Neutrophil (primary cell): ENCODE measurements around the gene GOLIM4.
"Not testable (repeated sequence)": the region's sequence is repeated elsewhere in the genome, so short reads cannot be mapped to it uniquely, and the experiment has no call there.

ENCODE experiments used
- H3K27ac ChIP-seq: fragments of 200-600 bp; sonication (generic); 2 replicates; pipeline ENCODE4 v1.5.1; 2016; ENCODE audit warnings: mild to moderate bottlenecking, moderate library complexity
- H3K27me3 ChIP-seq: fragments of 200-600 bp; sonication (generic); 2 replicates; pipeline ENCODE4 v1.6.0; 2016; ENCODE audit warnings: mild to moderate bottlenecking
- H3K36me3 ChIP-seq: fragments of 200-600 bp; sonication (generic); 2 replicates; pipeline ENCODE4 v1.5.1; 2017
- H3K4me1 ChIP-seq, 2 experiments: fragments of 200-600 bp in 1 of 2; sonication (generic) in 1 of 2; 1 replicate in 1 of 2; 2 replicates in 1 of 2; pipeline versions ENCODE4 v1.5.1 to v1.6.1; 2013 to 2016; ENCODE audit warnings: low read depth in 1 of 2, low read length in 1 of 2, mild to moderate bottlenecking in 1 of 2, moderate library complexity in 1 of 2; ENCODE audit not compliant: control insufficient read depth in 1 of 2, insufficient read depth in 1 of 2
- H3K4me3 ChIP-seq, 2 experiments: fragments of 200-600 bp in 1 of 2; sonication (generic) in 1 of 2; 1 replicate in 1 of 2; 2 replicates in 1 of 2; pipeline ENCODE4 v1.5.1; 2013 to 2016; ENCODE audit warnings: low read depth in 1 of 2, low read length in 1 of 2, mild to moderate bottlenecking in 1 of 2, moderate library complexity in 1 of 2
- H3K9me3 ChIP-seq: fragments of 200-600 bp; sonication (generic); 2 replicates; pipeline ENCODE4 v1.5.1; 2016
- TF ChIP-seq, protein P1 (sequence below): fragments of 200-600 bp; sonication (generic); IDR thresholded peaks from 2 replicates; pipeline ENCODE4 v1.5.1; 2016; ENCODE audit warnings: antibody characterized with exemption

GOLIM4 gene, protein sequence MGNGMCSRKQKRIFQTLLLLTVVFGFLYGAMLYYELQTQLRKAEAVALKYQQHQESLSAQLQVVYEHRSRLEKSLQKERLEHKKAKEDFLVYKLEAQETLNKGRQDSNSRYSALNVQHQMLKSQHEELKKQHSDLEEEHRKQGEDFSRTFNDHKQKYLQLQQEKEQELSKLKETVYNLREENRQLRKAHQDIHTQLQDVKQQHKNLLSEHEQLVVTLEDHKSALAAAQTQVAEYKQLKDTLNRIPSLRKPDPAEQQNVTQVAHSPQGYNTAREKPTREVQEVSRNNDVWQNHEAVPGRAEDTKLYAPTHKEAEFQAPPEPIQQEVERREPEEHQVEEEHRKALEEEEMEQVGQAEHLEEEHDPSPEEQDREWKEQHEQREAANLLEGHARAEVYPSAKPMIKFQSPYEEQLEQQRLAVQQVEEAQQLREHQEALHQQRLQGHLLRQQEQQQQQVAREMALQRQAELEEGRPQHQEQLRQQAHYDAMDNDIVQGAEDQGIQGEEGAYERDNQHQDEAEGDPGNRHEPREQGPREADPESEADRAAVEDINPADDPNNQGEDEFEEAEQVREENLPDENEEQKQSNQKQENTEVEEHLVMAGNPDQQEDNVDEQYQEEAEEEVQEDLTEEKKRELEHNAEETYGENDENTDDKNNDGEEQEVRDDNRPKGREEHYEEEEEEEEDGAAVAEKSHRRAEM

DNA sequence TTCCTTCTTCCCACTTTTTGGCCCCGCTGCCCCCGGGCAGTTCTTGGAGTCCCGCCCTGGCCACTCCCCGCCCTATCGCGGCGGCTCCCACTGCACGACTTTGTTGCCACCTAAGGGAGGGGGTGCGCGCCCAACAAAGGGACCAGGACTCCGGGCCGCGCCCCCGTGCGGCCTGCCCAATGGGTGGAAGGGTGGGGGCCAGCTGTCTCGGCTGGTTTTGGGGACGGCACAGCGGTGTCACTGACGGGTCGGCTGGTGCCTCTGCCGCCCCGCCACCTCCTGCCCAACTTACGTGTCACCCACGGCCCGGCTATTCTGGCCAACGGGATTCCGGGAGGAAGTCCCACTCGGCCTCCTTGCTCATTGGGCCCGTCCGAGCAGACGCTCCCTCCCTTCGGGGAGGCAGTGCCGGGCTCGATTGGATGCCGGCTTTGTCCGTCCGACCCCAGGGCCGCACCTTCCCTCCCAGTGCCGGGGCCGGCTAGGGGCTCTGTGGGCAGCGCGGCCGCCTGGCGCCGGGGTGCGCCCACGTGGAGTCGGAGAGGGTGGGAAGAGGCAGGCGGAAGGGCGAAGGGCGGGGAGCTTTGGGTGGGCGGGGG is at the start of gene GOLIM4:
GOLIM4 (minus strand) TSS at position 314 of the 599 bp plus-strand sequence. CDS start 639 bp downstream, outside the sequence.
- Histone ChIP-seq H3K27ac (peak within 1 kb of the TSS; percentile 64), H3K36me3 (no peaks in the 10 kb centered on the region), H3K4me1 (peaks cover 19% of the 10 kb centered on the region in 2 experiments)

DNA sequence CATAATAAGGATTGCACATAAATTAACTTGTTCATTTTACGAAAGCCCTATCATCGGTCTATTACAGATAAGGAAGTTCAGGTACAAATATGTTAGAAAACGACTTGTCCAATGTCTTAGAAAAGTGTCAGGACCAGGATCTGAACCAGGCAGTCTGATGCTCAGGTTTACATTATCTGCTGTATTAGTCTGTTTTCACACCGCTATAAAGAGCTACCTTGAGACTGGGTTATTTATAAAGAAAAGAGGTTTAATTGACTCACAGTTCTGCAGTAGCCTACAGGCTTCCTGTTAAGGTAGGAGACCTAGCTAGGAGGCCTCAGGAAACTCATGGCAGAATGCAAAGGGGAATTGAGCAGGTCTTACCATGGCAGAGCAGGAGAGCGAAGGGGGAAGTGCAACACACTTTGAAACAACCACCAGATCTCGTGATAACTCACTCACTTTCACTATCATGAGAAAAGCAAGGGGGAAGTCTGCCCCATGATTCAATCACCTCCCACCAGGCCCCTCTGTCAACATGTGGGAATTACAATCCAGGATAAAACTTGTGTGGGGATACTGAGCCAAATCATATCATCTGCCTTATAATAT is 45.8 kb upstream of the GOLIM4 start:
- peak overlapping the region; percentile 21 for H3K27ac ChIP-seq
- TF ChIP-seq, protein P1, sequence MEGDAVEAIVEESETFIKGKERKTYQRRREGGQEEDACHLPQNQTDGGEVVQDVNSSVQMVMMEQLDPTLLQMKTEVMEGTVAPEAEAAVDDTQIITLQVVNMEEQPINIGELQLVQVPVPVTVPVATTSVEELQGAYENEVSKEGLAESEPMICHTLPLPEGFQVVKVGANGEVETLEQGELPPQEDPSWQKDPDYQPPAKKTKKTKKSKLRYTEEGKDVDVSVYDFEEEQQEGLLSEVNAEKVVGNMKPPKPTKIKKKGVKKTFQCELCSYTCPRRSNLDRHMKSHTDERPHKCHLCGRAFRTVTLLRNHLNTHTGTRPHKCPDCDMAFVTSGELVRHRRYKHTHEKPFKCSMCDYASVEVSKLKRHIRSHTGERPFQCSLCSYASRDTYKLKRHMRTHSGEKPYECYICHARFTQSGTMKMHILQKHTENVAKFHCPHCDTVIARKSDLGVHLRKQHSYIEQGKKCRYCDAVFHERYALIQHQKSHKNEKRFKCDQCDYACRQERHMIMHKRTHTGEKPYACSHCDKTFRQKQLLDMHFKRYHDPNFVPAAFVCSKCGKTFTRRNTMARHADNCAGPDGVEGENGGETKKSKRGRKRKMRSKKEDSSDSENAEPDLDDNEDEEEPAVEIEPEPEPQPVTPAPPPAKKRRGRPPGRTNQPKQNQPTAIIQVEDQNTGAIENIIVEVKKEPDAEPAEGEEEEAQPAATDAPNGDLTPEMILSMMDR = no peak

More for the DNA sequence above, at the start of gene GOLIM4:
- Histone ChIP-seq H3K9me3 (no peaks in the 10 kb centered on the region), H3K27me3 (peaks cover 4% of the 10 kb centered on the region), H3K4me3 (peak within 1 kb of the TSS; percentile 73 to 78)
- TF ChIP-seq, protein P1 = no peak

DNA sequence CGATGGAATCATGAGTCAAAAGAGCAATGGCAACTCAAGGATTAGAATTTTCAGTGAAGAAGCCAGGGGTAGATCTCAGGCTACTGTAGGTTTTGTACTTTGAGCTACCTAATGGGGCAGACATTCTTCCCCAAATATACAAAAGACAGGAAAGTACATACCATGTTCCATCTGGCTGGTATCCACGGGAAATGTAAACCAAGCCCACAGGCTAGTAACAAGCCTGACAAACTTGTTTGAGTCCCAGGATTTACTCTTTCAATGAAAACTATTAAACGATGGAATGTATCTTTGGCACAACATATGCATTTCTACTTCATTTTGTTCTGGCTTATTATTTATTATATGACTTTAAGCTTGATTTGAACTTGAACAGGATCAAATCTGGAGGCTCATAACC is 44.2 kb upstream of the GOLIM4 start:
- no peaks in the 10 kb centered on the region for H3K36me3 ChIP-seq
- H3K27ac ChIP-seq = no peak overlapping the region
- peaks cover 0 to 7% of the 10 kb centered on the region in 2 experiments for H3K4me1 ChIP-seq
- no peaks in the 10 kb centered on the region for H3K27me3 ChIP-seq
- H3K9me3 ChIP-seq = no peaks in the 10 kb centered on the region
- TF ChIP-seq, protein P1 = no peak
- H3K4me3 ChIP-seq = no peak overlapping the region

More for the DNA sequence above, 45.8 kb upstream of the GOLIM4 start:
- Histone ChIP-seq H3K9me3 (no peaks in the 10 kb centered on the region), H3K27me3 (no peaks in the 10 kb centered on the region), H3K4me1 (peaks cover 0 to 7% of the 10 kb centered on the region in 2 experiments), H3K36me3 (no peaks in the 10 kb centered on the region), H3K4me3 (no peak overlapping the region)

DNA sequence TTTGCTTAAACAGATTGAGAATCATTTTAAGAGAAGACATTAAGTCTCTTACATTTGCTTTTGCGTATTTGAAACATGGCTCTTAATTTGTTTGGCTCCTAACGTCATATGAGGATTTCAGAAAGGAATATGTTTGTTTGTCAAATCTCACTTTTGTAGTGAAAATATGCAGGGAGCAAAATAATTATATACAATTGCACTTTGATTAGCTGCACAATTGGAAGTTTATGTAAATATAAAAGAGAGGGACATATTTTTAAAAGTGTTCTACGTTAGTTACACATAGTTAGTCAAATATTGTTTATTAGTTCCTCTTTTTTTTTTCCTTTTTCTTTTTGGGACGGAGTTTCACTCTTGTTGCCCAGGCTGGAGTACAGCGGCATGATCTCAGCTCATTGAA is 42.7 kb upstream of the GOLIM4 start:
- Histone ChIP-seq H3K36me3 (no peaks in the 10 kb centered on the region), H3K9me3 (no peaks in the 10 kb centered on the region), H3K27ac (no peak overlapping the region), H3K4me3 (no peak overlapping the region), H3K4me1 (peaks cover 0 to 7% of the 10 kb centered on the region in 2 experiments), H3K27me3 (no peaks in the 10 kb centered on the region)
- TF ChIP-seq, protein P1 = no peak

DNA sequence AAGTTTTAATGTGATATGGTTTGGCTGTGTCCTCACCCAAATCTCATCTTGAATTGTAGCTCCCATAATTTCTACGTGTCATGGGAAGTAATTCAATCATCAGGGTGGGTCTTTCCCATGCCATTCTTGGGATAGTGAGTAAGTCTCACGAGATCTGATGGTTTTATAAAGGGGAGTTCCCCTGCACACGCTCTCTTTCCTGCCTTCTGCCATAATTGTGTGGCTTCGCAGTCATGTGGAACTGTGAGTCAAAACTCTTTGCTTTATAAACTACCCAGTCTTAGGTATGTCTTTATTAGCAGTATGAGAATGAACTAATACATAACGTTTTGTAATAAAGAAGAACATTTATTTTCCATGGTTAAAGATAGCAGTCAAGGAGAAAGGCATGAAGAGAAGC is 39.2 kb upstream of the GOLIM4 start:
- Histone ChIP-seq H3K4me1 (no peaks in the 10 kb centered on the region), H3K9me3 (no peaks in the 10 kb centered on the region), H3K27me3 (no peaks in the 10 kb centered on the region), H3K36me3 (no peaks in the 10 kb centered on the region), H3K4me3 (no peak overlapping the region), H3K27ac (no peak overlapping the region)
- TF ChIP-seq, protein P1 = no peak

DNA sequence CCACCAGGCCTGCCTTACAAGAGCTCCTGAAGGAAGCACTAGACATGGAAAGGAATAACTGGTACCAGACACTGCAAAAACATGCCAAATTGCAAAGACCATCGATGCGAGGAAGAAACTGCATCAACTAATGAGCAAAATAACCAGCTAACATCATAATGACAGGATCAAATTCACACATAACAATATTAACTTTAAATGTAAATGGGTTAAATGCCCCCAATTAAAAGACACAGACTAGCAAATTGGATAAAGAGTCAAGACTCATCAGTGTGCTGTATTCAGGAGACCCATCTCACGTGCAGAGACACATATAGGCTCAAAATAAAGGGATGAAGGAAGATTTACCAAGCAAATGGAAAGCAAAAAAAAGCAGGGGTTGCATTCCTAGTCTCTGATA is 34.5 kb upstream of the GOLIM4 start:
- H3K4me3 ChIP-seq, H3K36me3 ChIP-seq, H3K9me3 ChIP-seq, H3K4me1 ChIP-seq, H3K27ac ChIP-seq, H3K27me3 ChIP-seq: not testable (repeated sequence)

DNA sequence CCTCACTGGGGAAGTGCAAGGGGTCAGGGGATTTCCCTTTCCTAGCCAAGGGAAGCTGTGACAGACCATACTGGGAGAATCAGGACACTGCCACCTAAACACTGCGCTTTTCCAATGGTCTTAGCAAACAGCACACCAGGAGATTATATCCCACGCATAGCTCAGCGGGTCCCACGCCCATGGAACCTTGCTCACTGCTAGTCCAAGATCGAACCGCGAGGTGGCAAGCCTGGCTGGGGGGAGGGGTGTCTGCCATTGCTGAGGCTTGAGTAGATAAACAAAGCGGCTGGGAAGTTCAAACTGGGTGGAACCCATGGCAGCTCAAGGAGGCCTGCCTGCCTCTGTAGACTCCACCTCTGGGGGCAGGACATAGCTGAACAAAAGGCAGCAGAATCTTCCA is 32.7 kb upstream of the GOLIM4 start:
- H3K27ac ChIP-seq, H3K9me3 ChIP-seq, H3K4me3 ChIP-seq, H3K4me1 ChIP-seq, H3K27me3 ChIP-seq, H3K36me3 ChIP-seq: not testable (repeated sequence)
